Cardiac muscle cell (in vitro differentiated cells and primary cell): ENCODE results near the gene ZNF23. TPM values are rescaled to one million over a fixed set of nuclear protein-coding genes. Genes with fewer than 3 reads are reported as not detected.

Source experiments
- DNase-seq, 2 donors: peaks; one replicate each; pipeline versions ENCODE4 v3.0.0 to v3.0.0-alpha.2; 2010 to 2017; ENCODE audit warnings: low read depth in 1 of 2, low spot score in 1 of 2
- H3K27ac ChIP-seq: fragments of 200-600 bp; sonication (generic); 2 replicates; pipeline ENCODE4 v1.5.1; 2016
- H3K27me3 ChIP-seq: fragments of 200-600 bp; sonication (generic); 2 replicates; pipeline ENCODE4 v1.6.0; 2016; ENCODE audit warnings: control low read depth
- H3K36me3 ChIP-seq: fragments of 200-600 bp; sonication (generic); 2 replicates; pipeline ENCODE4 v1.5.1; 2016; ENCODE audit warnings: control low read depth
- H3K4me1 ChIP-seq: fragments of 200-600 bp; sonication (generic); 2 replicates; pipeline ENCODE4 v1.8.1; 2017; ENCODE audit warnings: low read depth, mild to moderate bottlenecking, mixed run types
- H3K4me3 ChIP-seq: fragments of 200-600 bp; sonication (generic); 2 replicates; pipeline ENCODE4 v1.5.1; 2016; ENCODE audit warnings: mild to moderate bottlenecking
- H3K9me3 ChIP-seq: fragments of 200-600 bp; sonication (generic); 2 replicates; pipeline ENCODE4 v1.5.1; 2017; ENCODE audit warnings: low read depth, mild to moderate bottlenecking, control low read depth
- CTCF ChIP-seq: IDR thresholded peaks from 2 replicates; pipeline ENCODE4 v1.5.1; 2012; ENCODE audit warnings: low read depth, mild to moderate bottlenecking, low read length
- polyA plus RNA-seq: library from polyadenylated mRNA; unstranded; fragments of >200 nt; fragmentation: Nextera tagmentation; extraction: Ambion mirVana; gene quantifications from 2 replicates; pipeline ENCODE4 v1.2.1, GENCODE V29; 2016
- total RNA-seq: library from RNA; depleted of rRNA; stranded (reverse); fragments of >200 nt; gene quantifications from 2 replicates; pipeline ENCODE4 v1.2.3, GENCODE V29; 2016

Gene ZNF23
- total and polyA plus RNA-seq, 2 experiments from 2014 or later = 8.0 to 8.5 TPM

- no peak for DNase-seq
- no peaks in the 10 kb centered on the region for H3K4me1 ChIP-seq
- H3K27ac ChIP-seq = no peak overlapping the region
- no peak overlapping the region for H3K4me3 ChIP-seq
- peaks cover 30% of the 10 kb centered on the region for H3K27me3 ChIP-seq
- no peaks in the 10 kb centered on the region for H3K9me3 ChIP-seq
- H3K36me3 ChIP-seq = no peaks in the 10 kb centered on the region
- no peak for TF ChIP-seq CTCF
Measured at GRCh38 chr16:71423865-71424264, 38.2 kb downstream of the ZNF23 start.

- no peak for DNase-seq
- no peaks in the 10 kb centered on the region for H3K9me3 ChIP-seq
- no peak overlapping the region for H3K27ac ChIP-seq
- no peak for TF ChIP-seq CTCF
- no peaks in the 10 kb centered on the region for H3K4me1 ChIP-seq
- peaks cover 33% of the 10 kb centered on the region for H3K27me3 ChIP-seq
- H3K4me3 ChIP-seq = no peak overlapping the region
- H3K36me3 ChIP-seq = no peaks in the 10 kb centered on the region
Measured at GRCh38 chr16:71423016-71423415, 39.0 kb downstream of the ZNF23 start.

- peak; percentile 41 for TF ChIP-seq CTCF
- H3K36me3 ChIP-seq = no peaks in the 10 kb centered on the region
- peaks cover 33% of the 10 kb centered on the region for H3K27me3 ChIP-seq
- no peaks in the 10 kb centered on the region for H3K4me1 ChIP-seq
- no peak overlapping the region for H3K4me3 ChIP-seq
- peak in 1 of 2 donors; percentile 16 for DNase-seq
- no peak overlapping the region for H3K27ac ChIP-seq
- H3K9me3 ChIP-seq = no peaks in the 10 kb centered on the region
Measured at GRCh38 chr16:71421911-71422310, 40.1 kb downstream of the ZNF23 start.

- no peaks in the 10 kb centered on the region for H3K9me3 ChIP-seq
- TF ChIP-seq CTCF = no peak
- no peaks in the 10 kb centered on the region for H3K36me3 ChIP-seq
- no peak overlapping the region for H3K27ac ChIP-seq
- DNase-seq = no peak
- no peak overlapping the region for H3K4me3 ChIP-seq
- peaks cover 3% of the 10 kb centered on the region for H3K4me1 ChIP-seq
- peaks cover 3% of the 10 kb centered on the region for H3K27me3 ChIP-seq
Measured at GRCh38 chr16:71414038-71414437, 48.0 kb downstream of the ZNF23 start.

GRCh38 chr16:71413341-71413740, 48.7 kb downstream of the ZNF23 start:
- DNase-seq = no peak
- Histone ChIP-seq H3K27ac (no peak overlapping the region), H3K36me3 (no peaks in the 10 kb centered on the region), H3K9me3 (no peaks in the 10 kb centered on the region), H3K27me3 (peaks cover 3% of the 10 kb centered on the region), H3K4me3 (no peak overlapping the region), H3K4me1 (peaks cover 7% of the 10 kb centered on the region)
- no peak for TF ChIP-seq CTCF
